Frontal cortex (tissue), 4 donors: ENCODE measurements around the gene TBC1D14. TPM values are rescaled to one million over a fixed set of nuclear protein-coding genes. Genes with fewer than 3 reads are reported as not detected.
"Not testable (repeated sequence)": the region's sequence is repeated elsewhere in the genome, so short reads cannot be mapped to it uniquely, and the experiment has no call there.

Source experiments
- DNase-seq, 2 donors: peaks; one replicate each; pipeline ENCODE4 v3.0.0; 2012; ENCODE audit warnings: low spot score in 2 of 2
- FAIRE-seq: peaks from 2 replicates; lab custom pipeline; 2012; peaks lifted over from hg19 to GRCh38; lab: Jason Lieb, UNC
- total RNA-seq: library from RNA; depleted of rRNA; stranded (reverse); fragments of >200 nt; gene quantifications from one replicate; pipeline ENCODE4 v1.2.3, GENCODE V29; 2014
- donor health status: control.
- donor health status: control.
- donor health status: control.

TBC1D14 gene
- total RNA-seq, 1 donor from 2014 or later: 207 TPM

DNA sequence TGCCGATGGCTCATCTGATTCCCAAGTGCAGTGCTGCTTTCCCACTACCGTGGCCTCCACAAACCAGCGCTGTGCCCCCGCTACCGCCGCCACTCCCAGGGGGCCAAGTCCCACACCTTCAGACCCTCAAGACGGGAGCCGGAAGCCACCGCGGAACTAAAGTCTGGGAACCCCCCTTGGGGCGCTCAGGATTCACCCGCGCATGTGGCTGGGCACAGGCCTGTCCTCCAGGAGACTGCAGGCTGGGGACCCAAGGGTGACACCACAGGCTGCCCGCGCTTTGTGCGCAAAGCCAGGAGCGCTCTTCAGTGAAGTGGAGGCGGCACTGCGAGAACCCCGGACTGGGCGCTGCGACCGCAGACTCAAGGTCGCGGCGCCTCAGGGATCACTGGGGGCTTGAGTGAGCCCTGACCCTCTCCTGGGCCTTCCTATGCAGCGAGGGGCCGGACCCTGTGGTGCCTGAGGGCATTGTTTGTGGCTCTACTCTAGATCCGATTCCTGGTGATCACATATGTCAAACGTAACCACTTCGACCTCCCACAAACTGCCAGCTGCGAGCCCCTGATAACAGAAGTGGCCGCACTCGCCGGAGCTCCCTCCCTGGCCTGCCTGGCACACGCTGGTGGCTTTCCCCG is 20.4 kb upstream of the TBC1D14 start:
- FAIRE-seq (no peak), DNase-seq (no peak)

- DNase-seq (no peak), FAIRE-seq (no peak)
Measured at GRCh38 chr4:6889736-6890324, 19.8 kb upstream of the TBC1D14 start.

DNA sequence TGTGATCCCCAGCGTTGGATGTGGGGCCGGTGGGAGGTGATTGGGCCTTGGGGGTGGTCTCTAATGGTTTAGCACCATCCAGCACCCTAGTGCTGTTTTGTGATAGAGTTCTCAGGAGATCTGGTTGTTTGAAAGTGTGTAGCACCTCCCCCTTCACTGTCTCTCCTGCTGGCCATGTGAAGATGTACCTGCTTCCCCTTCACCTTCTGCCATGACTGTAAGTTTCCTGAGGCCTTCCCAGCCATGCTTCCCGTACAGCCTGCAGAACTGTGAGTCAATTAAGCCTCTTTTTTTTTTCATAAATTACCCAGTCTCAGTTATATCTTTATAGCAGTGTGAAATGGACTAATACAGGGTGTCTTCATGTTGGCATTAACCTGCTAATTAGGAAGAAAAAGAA is 19.3 kb upstream of the TBC1D14 start:
- FAIRE-seq (no peak), DNase-seq (no peak)

DNA sequence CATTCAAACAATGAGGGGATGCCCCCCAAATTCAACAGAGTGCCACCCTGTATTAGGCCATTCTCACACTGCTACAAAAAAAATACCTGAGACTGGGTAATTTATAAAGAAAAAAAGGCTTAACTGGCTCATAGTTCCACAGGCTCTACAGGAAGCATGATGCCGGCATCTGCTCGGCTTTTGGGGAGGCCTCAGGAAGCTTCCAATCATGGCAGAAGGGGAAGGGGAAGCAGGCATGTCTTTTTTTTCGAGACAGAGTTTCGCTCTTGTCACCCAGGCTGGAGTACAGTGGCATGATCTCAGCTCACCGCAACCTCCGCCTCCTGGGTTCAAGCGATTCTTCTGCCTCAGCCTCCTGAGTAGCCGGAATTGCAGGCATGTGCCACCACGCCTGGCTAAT is 18.7 kb upstream of the TBC1D14 start:
- FAIRE-seq, DNase-seq: not testable (repeated sequence)

GRCh38 chr4:6891436-6892170 is 18.0 kb upstream of the TBC1D14 start:
- FAIRE-seq (no peak), DNase-seq (no peak)

DNA sequence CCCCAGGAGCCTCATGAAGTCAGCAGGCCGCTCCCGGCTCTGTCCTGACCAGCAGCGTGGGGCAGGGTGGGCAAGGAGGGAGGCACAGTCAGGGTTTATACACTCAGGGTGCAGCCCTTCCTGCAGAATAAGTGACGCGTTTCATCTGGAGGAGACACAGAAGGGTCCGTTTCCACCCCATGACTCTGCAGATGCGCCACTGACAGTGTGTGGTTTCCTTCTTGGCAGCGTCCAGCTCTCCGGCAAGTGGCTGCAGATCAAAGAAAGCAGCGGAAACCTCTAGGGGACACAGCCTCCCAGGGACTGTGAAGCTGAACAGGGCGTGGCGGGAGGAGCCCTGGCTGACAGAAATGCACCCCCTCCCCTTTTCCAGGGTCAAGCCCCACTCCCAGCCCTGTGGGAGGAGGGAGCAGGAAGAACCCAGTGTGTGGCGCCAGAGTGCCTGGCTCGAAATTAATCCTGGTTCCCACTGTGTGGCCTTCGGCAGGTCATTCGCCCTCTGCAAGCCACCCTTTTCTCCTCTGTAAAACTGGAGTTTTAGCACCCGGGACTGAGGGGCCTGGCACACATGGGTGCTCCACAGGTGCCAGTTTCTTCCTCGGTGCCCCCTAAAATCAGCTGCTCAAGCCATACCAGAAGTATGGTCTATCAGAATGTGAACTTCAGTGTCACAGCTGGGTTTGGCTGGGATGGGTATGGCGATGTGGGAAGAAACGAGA is 17.3 kb upstream of the TBC1D14 start:
- no peak for DNase-seq
- no peak for FAIRE-seq

DNA sequence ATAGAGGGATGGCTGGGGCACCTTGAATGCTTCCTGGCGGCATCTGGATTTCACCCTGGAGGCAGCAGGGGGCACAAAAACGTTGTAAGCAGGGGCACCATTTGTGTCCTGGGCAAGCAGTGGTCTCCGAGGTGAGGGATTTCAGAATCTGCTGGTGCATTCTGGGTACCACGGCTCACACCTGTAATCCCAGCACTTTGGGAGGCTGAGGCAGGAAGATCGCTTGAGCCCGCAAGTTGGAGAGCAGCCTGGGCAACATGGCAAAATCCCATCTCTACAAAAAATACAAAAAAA is 16.8 kb upstream of the TBC1D14 start:
- DNase-seq (no peak), FAIRE-seq (no peak)

- FAIRE-seq (no peak), DNase-seq (no peak)
Measured at GRCh38 chr4:6893449-6894085, 16.1 kb upstream of the TBC1D14 start.

DNA sequence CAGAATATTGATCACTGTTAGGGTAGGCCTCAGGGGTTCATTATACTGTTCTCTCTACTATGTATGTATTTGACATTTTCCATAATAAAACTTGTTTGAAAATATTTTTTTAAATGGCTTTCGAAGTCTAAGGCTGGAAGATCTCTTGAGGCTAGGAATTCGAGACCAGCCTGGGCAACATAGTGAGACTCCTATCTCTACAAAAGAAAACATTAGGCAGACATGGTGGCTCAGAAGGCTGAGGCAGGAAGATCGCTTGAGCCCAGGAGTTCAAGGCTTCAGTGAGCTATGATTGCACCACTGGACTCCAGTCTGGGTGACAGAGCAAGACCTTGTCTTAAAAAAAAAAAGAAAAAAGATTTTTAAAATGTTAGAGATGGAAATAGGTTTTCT is 15.5 kb upstream of the TBC1D14 start:
- DNase-seq (no peak), FAIRE-seq (no peak)

DNA sequence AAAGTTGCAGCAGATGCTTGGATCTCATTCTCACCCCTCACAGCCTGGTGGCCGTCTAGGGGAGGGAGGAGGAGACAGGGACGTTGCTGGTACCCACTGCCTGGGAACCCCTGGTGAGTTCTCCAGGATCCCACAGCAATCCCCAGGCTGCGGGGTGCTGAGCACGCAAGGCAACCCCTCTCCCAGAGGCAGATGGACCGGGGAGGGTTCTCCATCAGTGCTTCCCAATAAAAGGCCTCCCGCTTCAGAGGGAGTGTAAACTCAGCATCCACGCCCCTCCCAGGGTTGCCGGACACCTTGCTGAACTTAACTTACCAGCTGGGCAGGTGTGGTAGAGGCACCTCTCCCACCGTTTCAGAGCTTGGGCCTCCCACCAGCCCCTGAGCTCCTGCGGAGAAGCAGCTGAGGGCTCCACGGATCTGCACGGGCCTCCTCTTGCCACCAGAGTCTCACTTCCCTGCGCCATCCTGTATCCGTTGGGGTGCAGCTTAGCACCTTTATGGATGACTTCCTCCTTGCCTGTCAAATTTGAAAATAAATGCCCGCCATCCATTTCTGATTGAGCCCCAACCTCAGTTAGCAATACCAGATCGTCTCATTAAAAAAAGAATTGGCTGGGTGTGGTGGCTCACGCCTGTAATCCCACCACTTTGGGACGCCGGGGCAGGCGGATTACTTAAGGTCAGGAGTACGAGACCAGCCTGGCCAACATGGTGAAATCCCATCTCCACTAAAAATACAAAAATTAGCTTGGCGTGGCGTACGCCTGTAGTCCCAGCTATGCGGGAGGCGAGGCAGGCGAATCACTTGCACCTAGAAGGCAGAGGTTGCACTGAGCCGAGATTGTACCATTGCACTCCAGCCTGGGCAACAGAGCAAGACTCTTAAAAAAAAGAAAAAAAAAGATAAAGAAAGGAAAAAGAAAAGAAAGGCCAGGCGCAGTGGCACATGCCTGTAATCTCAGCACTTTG is 14.8 kb upstream of the TBC1D14 start:
- FAIRE-seq: no peak

DNA sequence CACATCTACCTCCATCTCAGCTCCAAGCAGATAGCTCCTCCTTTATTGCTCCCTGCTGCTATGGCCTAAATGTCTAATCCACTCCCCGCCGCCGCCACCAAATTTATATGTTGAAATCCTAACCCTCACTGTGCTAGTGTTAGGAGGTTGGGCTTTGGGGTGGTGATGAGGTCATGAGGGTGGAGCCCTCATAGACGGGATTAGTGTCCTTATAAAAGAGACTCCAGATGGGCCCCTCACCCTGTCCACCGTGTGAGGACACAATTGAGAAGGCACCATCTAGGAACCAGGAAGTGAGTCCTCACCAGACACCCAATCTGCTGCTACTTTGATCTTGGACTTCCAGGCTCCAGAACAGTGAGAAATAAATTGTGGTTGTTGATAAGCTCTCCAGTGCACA is 13.6 kb upstream of the TBC1D14 start:
- DNase-seq: no peak
- no peak for FAIRE-seq

More for the DNA sequence above, 14.8 kb upstream of the TBC1D14 start:
- DNase-seq: no peak

DNA sequence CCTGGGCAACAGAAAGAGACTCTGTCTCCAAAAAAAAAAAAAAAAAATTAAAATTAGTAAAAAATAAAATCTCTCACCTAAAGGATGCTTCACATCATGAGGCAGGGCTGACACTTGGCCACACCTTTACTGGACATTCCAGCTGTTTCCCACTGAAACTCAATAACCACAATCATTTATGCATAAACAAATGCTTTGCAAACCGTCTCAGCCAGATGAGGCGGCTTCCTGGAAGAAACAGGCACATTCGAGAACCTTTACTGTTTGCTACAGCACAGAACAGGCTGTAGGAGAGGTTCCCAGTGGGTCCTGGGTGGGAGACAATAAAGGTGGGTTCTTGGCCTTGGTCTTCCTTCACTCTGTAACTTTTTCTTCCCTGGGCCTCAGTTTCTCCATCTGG is 10.9 kb upstream of the TBC1D14 start:
- DNase-seq: no peak
- no peak for FAIRE-seq

DNA sequence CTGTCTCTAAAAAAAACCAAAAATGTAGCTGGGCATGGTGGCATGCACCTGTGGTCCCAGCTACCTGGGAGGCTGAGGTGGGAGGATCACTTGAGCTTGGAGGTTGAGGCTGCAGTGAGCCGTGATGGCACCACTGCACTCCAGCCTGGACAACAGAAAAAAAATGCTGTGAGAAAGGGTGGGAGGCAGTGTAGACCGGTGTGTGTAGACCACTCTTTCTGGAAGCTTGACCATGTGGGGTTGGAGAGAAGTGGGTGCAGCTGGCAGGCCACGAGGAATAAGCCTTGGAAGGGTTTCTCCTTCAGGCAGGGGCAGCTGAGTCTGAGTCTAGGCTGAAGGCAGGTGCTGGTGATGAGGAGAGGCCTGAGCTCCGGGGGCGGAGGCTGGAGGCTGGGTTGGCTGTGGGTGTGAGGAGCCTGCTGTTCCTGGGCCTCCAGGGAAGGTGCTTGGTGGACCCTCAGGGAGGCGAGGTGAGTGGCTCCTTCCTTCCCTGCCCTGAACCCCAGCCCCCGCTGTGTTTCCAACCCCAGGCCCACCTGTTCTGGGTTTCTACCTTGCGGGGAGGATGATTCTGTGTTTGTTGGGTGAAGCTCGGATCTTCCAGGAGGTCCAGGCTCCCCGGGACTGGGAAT is 9.3 kb upstream of the TBC1D14 start:
- no peak for FAIRE-seq
- DNase-seq: no peak

DNA sequence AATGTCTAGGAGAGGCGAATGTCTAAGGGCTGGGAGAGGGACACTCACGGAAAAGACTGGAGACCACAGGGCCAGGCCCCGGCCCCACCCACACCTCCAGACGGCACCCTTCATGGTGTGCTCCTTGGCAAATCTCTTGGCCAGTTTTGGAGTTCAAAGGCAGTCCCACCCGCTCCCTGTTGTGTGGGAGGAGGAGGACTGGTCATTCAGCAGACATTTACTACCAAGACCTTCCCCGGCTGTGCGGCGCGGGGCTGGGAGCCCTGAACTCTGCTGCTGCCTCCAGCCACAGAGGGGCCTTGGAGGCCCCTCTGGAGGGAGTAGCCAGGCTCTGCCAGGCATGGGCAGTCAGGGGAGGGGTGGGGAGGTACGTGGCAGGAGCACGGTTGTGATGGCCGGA is 8.7 kb upstream of the TBC1D14 start:
- FAIRE-seq: no peak

GRCh38 chr4:6901669-6902317 is 7.8 kb upstream of the TBC1D14 start:
- DNase-seq: no peak
- no peak for FAIRE-seq

More for the DNA sequence above, 8.7 kb upstream of the TBC1D14 start:
- DNase-seq: no peak

GRCh38 chr4:6902318-6903042 is 7.1 kb upstream of the TBC1D14 start:
- FAIRE-seq: no peak

GRCh38 chr4:6905516-6906445 is 3.8 kb upstream of the TBC1D14 start:
- FAIRE-seq: no peak
- DNase-seq: no peak

More at GRCh38 chr4:6902318-6903042, 7.1 kb upstream of the TBC1D14 start:
- no peak for DNase-seq
